GM19324 (cell line): ENCODE measurements around the gene KCNIP2.
"Not testable (repeated sequence)": the region's sequence is repeated elsewhere in the genome, so short reads cannot be mapped to it uniquely, and the experiment has no call there.

Source experiments
- ATAC-seq: cut with Tn5 transposase; IDR thresholded peaks from one replicate; pipeline ENCODE4 v1.9.1; 2021; ENCODE audit warnings: mild to moderate bottlenecking, moderate library complexity; ENCODE audit not compliant: unreplicated experiment, low FRiP score

KCNIP2 gene

DNA sequence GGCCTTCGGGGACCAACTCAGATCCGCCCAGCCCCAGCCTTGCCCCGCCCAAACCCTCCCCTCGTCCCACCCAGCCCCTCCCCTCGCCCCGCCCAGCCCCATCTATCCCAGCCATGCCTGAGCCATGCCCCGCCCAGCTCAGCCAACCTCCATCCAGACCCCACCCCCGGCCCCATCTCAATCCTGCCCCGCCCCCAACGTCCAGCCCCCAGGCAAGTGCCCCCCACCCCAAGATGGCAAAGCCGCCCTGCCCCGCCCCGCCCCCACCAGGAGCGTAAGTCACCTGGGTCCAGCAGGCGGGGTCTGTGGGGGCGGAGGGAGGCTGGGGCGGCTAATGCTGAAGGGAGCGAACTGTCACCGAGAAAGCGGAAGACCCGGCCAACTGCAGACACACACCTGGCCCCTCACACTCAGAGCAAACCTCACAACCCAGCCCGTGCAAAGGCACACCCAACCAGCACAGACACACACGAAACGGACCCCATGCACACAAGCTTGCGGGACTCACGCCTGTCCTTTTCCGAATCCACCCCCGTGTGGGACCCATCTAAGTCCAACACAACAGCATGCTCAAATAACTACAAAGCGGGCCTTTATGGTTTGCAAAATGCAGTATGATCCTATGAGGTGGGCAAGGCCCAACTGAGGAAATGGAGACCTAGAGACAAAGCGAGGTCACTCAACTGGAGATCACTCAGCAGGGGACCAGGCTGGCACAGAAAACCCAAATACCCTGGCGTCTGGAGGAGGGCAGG lies 13.9 kb downstream of the KCNIP2 start:
- ATAC-seq: peak; percentile 15

DNA sequence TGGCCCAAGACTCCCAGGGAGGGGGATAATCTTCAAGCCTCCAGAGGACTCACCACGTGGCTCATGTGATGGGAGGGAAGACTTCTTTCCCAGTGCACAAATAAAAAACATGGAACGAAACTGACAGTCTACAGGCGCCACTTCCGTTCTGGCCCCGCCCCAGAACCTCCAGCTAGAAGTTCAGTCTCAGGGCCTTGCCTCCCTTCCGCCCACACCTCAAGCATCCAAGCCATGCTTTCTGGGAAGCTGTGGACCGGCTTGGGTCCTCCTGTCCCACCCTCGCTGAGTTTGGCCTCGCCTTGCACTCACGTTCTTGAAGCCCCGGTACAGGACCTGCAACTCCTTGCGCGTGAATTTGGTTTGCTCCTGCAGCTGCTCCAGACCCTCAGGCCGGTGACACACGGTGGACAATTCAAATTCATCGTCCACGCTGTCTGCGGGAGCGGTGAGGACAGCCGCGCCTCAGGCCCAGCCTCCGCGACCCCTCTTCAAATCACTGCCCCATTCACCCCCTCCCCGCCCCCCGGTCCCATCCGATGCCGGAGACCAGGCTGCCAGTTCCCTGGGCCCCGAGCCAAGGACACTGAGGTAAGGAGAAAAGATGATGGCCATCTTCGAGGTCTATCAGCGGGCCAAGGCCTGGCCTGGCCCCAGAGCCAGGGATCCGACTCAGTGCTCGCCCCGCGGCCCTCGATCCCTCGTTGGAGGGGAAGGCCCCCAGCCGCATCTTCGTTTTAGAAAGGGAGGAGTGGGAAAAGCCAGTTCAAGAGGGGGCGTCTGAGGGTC lies 14.6 kb downstream of the KCNIP2 start:
- no peak for ATAC-seq

GRCh38 chr10:101827919-101828600 lies 15.5 kb downstream of the KCNIP2 start:
- ATAC-seq: no peak

DNA sequence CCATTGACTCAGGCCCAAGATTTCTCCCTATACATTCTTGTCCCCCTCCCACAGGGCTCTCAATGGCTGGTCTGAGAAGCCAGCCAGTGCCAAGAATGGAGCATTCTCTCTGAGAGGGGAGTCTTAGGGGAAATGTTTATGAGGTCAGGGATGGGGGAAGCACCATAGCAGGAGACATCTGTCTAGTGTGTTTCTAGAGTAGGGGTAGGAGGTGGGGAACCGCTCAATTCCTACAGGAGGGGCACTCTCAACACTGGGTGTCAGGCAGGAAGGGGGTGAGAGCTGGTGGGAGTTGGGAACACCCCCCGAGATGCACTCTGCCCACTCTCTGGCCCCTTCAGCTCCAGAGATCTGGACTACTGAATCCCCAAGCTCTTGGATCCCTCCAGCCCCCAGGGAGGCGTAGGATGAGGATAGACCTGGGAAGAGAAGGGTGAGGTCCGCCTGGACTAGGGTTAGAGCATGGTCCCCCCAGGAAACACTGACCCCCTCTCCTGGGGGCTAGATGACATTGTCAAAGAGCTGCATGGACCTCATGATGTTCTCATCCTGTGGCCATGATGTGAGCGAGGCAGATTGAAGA lies 16.7 kb downstream of the KCNIP2 start:
- no peak for ATAC-seq

DNA sequence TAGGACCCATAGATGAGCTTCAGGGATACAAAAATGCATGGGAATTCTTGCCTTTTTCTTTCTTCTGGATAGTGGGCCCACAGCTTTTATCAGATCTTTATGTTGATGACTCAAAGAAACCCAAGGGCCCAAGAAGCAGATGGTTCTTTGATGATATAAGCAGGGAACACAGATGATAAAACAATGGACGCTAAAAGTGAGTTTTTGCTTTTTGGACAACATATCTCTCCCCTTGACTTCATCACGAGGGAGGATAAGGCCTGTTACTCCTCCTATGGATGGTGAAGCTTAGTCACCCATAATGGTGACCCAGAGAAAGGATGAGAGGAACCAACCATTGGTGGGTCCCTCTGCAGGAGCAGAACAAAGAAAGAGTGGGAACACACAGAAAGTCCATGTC lies 18.9 kb downstream of the KCNIP2 start:
- no peak for ATAC-seq

DNA sequence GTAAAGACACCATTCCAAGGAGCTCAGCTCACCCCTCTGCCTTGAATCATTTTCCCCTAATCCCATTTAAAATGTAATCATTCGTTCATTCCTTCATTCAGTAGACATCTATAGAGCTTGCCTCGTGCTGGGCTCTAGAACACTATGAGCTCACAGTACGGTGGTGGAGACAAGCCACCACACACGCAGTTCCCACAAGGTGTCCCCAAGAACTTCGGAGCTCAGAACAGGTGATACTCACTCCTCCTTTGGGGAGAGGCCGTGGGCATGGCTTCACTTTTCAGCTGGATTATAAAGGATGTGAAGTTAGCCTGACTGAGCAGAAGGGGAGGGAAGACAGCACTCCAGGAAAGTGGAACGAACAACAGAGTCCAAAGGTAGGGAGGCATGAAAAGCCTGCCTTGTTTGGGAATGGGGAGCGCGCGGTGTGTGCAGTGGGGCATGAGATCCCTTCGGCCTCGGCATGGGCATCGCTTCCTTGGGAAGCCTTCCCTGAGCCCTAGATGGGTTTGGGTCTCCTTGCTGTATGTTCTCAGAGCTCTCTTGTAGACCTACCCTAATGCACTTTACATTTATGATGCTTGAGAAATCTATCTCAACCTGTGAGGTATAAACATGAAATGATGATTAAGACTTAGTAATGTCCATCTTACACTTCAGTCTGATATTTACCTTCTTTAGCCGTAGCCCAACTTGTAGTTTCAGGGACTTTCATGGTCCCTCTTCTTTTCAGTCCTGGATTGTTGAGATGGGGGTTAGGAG lies 24.5 kb downstream of the KCNIP2 start:
- ATAC-seq: no peak

GRCh38 chr10:101818119-101818871 lies 25.3 kb downstream of the KCNIP2 start, which contains the start of gene OGA:
Gene OGA, minus strand, starts transcription at chr10:101818444. Its CDS starts 422 bp downstream, at chr10:101818022.
- peak; percentile 87 for ATAC-seq

- peak; percentile 5 for ATAC-seq
Measured at GRCh38 chr10:101817337-101818118, 26.1 kb downstream of the KCNIP2 start.

DNA sequence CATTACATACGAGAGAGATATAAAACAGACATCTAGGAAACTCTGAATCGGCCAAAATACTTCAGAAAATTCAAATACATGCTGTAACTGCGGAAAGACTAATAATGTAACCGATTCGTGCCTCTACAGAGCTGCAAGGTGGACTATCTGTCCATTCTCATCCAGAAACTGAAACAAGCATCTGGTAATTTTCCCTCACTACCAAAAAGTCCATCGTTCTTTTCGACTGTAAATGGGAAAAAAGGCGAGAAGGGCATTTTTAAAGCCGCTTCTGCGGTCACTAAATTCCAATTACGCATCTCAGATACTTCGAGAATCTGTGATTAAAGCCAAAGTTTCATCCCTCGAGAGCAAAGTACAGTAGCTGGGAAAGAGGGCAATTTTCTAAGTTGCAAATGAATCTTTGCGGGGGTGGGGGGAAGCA lies 26.7 kb downstream of the KCNIP2 start:
- ATAC-seq: no peak

DNA sequence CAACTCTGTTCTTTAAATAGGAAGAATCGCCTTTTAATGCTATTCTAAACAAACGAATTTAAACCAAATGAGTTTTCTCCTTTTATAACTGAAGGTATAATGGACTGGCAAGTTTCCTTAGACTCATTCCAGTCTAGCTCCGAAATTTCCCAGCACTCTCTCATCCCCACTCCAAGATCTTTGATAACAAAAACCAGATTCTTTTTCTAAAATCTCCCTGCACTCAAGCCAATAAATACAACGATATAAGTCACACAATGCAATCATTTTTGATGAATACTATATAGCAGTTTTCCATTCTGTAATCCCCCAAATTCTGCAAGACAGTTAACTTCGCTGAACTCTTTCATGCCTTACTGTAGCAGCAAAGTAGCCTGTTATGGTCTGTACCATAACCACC lies 27.2 kb downstream of the KCNIP2 start:
- ATAC-seq: no peak

- ATAC-seq: no peak
Measured at GRCh38 chr10:101814466-101815071, 29.0 kb downstream of the KCNIP2 start.

GRCh38 chr10:101812606-101813005 lies 31.0 kb downstream of the KCNIP2 start:
- ATAC-seq: no peak

DNA sequence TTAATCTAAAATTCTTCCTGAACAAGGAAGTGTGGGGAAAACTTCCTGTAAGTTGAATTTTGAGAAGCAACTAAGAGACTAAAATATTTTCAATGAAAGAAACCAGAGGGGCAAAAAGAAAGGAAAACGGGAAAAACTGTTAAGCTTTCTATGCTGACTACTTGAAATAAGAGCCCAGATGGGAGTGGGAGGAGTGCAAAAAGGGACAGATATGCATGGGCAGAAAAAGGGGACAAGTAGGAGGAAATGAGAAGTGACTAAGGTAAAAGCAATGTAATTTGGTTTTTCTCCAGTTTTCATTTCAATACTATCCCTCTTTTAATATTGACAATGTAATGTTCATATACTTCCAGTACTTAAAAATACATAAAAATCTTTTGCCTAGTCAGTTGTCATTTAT lies 36.4 kb downstream of the KCNIP2 start:
- ATAC-seq: no peak

DNA sequence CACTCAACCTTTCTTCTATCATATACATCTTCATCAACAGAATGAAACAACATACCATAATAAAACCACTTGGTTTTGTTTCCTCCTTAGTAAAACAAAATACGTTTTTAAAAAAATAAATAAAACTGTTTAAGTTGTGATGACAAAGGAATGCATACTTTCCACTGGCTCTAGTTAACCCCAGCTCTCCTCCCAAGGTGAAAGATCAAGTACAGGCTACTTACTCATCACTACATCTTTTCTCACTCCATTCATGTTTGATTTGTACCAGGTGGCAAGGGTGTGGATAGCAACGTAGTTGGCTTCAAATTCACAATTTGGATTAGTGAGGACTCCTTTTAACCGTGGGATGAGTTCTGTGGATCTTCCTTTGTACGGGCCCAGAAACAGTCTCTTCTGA lies 40.1 kb downstream of the KCNIP2 start:
- no peak for ATAC-seq

- no peak for ATAC-seq
Measured at GRCh38 chr10:101797403-101798059, 46.1 kb downstream of the KCNIP2 start.

GRCh38 chr10:101793526-101793925 lies 50.1 kb downstream of the KCNIP2 start:
- no peak for ATAC-seq

DNA sequence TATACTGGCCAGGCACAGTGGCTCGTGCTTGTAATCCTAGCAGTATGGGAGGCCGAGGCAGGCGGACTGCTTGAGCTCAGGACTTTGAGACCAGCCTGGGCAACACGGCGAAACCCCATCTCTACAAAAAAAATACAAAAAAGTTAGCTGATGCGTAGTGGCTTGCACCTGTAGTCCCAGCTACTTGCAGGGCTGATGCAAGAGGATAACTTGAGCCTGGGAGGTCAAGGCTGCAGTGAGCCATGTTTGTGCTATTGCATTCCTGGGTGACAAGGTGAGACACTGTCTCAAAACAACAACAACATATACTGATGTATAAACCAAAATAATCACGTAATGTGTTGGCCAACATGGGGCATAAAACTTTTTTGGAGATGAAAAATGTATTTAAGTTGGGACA lies 53.9 kb downstream of the KCNIP2 start:
- ATAC-seq: no peak

- not testable (repeated sequence) for ATAC-seq
Measured at GRCh38 chr10:101789231-101789630, 54.4 kb downstream of the KCNIP2 start.
